Epidermal melanocyte (primary cell): ENCODE measurements around the gene SCTR.

Source experiments
- DNase-seq: peaks from one replicate; pipeline ENCODE4 v3.0.0; 2011; ENCODE audit warnings: low spot score; ENCODE audit not compliant: insufficient read length

The SCTR gene

DNA sequence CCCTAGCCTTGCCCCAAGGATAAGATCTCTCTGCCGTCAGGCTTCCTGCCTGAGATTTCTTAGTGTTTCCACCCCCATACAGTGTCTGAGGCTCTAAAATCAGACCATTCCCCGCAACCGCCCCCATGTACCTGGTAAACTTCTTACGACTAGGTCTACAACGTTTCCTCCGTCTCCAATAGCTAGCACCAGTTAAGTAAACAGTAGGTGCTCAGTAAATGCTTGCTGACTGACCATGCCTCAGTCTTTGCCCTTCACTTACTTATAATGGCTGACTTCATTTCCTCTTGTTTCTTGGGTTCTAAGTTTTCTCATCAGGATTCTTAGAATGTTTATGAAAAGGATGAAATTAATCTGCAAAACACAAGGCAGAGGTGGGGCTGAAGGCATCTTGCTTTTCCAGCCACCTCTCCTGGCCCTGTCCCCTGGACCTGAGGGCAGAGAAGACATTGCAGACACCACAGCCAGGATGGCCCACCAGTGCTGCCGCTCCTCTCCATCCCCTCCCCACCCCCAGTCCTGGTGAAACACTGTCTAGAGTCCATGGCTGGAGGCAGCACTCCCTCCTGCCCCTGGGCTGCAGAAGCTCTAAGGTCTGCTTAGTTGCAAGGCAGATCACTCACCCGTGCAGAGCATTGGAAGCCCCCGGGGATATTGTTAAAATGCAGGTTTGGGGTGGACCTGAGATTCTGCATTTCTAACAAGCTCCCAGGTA, 75.7 kb downstream of the SCTR start:
- DNase-seq = peak; percentile 3

- peak; percentile 4 for DNase-seq
Measured at GRCh38 chr2:119446037-119446436, 78.2 kb downstream of the SCTR start.

GRCh38 chr2:119442850-119443249, 81.4 kb downstream of the SCTR start:
- peak; percentile 2 for DNase-seq

- no peak for DNase-seq
Measured at GRCh38 chr2:119442226-119442619, 82.1 kb downstream of the SCTR start.

DNA sequence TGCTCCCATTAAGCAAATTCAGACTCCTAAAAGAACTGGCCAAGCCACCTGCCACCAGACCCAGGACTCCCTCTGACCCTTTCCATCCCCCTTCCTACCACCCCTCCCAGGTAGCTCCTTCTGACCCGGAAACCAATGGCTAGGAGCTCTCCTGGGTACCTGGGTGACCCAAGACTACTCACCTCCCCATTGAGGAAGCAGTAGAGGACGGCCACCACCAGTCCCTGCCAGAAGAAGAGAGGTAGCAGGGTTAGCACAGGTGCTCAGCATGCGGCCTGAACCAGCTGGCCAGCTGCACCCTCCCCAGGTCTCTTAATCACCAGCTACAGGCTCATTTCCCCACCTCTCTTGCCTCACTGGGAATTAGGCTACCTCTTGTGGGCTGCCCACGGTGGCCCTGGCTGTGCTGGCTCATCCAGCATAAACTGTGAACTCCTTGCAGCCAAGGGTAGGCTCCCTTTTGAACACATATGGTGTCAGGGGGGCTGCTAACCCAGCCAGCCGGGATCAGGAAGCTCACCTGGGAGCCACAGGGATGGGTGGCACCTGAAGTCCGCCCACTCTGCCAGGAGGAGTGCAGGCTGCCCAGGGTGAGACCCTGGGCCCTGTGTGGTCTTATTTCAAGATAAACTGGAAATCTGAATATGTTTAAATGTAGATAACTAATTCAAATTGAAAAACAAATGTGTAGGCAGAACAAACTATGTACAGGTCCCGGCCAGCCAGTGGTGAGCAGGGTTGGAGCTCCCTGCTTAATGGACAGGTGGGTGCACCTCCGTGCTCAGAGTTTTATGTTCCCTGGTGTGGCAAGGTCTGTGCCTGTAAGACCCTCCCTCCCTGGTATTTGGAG, 82.7 kb downstream of the SCTR start:
- DNase-seq = peak; percentile 12

DNA sequence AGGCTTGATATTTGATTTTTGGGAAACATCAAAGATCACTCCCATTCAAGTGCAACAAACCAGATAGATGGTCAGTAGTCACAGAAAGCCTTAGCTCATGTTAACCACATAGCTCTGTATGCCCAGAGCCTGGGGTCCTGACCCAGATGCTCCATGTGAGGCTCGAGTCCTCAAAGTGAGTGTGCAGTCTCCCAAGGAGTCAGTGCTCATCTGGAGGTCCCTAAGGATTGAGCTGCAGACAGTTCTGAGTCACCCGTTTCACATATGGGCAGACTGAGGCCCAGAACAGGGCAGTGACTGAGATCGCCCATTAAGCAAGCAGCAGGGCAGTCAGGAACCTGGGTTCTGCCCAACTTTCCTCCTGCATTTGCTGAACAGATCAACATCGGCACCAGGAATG, 83.4 kb downstream of the SCTR start:
- DNase-seq = peak; percentile 8

DNA sequence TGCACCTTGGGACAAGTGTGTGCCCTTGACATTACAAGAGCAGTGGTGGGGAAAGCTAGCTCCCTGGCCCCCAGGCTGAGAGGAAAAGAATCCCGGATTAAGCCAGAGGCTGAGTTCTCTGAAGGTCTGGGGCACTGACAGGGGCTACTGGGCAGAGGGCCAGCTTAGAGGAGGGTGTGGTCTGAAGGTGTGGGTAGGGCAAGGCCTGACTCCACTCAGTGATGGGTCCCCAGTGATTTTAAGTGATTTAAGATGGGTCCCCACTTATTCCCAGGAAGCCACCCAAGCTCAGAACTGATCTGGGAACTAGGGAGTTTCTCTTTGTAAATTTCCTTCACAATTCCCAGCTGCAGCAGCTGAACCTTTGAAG, 83.8 kb downstream of the SCTR start:
- DNase-seq = peak; percentile 14

- DNase-seq = peak; percentile 3
Measured at GRCh38 chr2:119439574-119440500, 84.4 kb downstream of the SCTR start.

- DNase-seq = no peak
Measured at GRCh38 chr2:119438726-119439284, 85.5 kb downstream of the SCTR start.

GRCh38 chr2:119438128-119438656, 86.1 kb downstream of the SCTR start:
- no peak for DNase-seq

- DNase-seq = no peak
Measured at GRCh38 chr2:119436993-119437772, 87.1 kb downstream of the SCTR start.

- DNase-seq = no peak
Measured at GRCh38 chr2:119435953-119436297, 88.4 kb downstream of the SCTR start.

GRCh38 chr2:119435081-119435952, 89.0 kb downstream of the SCTR start:
- DNase-seq = no peak

DNA sequence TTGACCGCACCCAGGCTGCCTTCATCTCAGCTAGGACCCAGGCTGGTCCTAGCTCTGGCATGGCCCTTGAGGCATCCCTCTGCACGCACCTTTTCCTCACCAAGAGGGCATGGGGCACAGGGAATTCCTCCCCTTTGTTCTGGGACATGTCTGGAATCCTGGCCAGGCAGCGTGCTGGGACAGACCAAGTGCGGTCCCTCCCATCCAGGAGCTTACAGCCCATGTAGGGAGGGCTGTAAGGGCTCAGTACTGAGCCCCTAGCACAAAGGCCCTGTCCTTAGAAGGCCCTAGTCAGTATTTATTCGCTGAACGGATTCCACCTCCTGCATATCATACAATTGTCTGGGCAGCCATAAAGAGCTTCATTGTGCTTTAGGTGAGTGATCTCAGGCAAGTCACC, 89.6 kb downstream of the SCTR start:
- no peak for DNase-seq

- no peak for DNase-seq
Measured at GRCh38 chr2:119433636-119434327, 90.5 kb downstream of the SCTR start.

- DNase-seq = no peak
Measured at GRCh38 chr2:119432851-119433522, 91.3 kb downstream of the SCTR start.

DNA sequence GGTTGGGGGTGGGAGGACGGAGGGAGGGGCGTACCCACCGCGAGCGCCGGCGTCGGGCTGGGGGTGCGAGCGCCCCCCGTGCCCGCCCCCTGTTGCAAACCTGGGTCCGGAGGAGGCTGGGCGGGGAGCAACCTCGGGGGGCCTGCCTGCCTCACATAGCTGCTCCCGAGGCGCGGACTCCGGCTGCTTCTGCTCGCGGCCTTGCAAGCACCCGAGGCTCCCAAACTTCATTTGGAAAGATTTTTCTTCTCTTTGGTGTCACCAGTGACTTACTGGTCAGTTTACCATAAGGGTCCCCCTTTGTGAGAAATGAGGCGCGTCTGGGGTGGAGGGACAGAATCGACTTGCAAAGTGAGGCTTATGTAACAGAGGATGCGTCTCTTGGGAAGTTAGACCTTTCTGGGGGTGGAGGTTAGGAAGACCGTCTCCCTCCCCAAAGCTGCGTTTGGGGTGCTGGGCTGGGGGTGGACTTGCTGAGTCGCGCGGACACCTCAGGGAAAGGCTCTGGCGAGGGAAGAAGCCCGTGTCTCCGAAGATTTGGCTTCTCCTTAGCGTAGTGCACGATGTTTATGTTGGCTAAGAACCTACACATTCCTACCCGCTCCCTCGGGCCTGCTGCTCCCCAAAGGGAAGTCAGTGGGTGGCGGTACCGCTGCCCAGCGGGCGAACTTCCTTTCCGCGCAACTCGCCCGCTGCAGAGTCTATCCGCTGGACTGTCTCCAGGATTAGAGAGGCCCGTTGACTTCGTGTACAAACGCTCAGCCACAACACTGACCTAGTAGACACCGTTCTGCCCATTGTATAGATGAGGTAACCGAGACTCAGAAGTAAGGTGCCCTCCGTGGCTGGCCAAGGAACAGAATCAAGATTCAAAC, 92.1 kb downstream of the SCTR start:
- no peak for DNase-seq
